Measurements from ENCODE around the gene INO80E. TPM values are rescaled to one million over a fixed set of nuclear protein-coding genes. Genes with fewer than 3 reads are reported as not detected.

INO80E gene
- total RNA-seq, 1 experiment from 2014 or later, result 94.1 TPM

DNA sequence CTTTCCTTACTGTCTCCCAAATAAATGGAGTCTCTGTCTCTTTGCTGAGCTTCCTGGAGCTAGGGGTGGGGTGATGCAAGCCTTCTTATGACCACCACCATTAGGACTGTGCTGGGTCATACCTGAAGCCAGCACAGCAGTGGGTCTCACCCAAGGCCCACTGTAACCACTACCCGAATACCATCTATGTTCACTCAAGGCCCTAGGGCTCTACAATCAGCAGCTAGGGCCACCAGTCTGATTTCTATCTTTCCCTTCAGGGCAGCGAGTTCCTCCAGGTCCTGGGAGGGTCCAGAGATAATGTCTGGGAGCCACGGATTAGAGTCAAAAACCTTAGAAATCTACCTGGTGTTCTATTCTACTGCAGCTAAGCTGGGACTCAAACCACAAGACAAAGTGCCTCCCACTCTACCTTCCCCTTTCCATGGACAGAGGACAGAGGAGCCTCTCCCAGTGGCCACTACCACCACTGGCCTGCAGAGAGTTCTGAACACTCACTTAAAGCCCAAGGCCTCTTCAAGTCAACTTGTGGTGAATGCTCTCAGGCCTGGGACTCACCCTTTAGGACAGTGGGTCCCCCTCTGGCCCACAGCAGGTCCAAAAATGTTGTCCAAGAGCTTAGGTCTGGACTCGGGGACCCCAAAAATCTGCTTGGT is 45.1 kb upstream of the INO80E start:
- Histone ChIP-seq H2BK20ac (ENCODE audit: low read depth, low read length, poor library complexity, severe bottlenecking) (no peak overlapping the region), H4K5ac (ENCODE audit: insufficient read length, low read depth, low read length) (no peak overlapping the region), H2BK5ac (ENCODE audit: insufficient read length, low read length) (no peak overlapping the region), H2BK12ac (ENCODE audit: insufficient read length, low read depth, low read length) (no peak overlapping the region), H3K79me1 (ENCODE audit: insufficient read depth, low read depth, low read length, poor library complexity, severe bottlenecking) (no peaks in the 10 kb centered on the region), H3K79me2 (ENCODE audit: insufficient read depth, low read length) (no peaks in the 10 kb centered on the region), H3K18ac (ENCODE audit: insufficient read length, low read depth, low read length) (no peak overlapping the region), H3K9me3 (ENCODE audit: control insufficient read depth, low read depth, low read length) (no peaks in the 10 kb centered on the region), H3K9ac (ENCODE audit: extremely low read depth, insufficient read length, low read length) (no peak overlapping the region), H2AK5ac (ENCODE audit: insufficient read length, low read length) (no peak overlapping the region), H4K20me1 (ENCODE audit: control insufficient read depth, insufficient read depth, insufficient read length) (no peaks in the 10 kb centered on the region), H3K23ac (ENCODE audit: insufficient read length, low read depth, low read length) (no peak overlapping the region), H4K8ac (replicated peaks; ENCODE audit: insufficient read length, low read depth, low read length) (no peak overlapping the region), H3K27me3 (ENCODE audit: insufficient read depth, low read length) (no peaks in the 10 kb centered on the region), H3K27ac (ENCODE audit: insufficient read length, low read depth, low read length) (no peak overlapping the region), H3K14ac (ENCODE audit: insufficient read depth, low read length) (no peak overlapping the region), H2BK120ac (ENCODE audit: low read depth, low read length, poor library complexity, severe bottlenecking) (no peak overlapping the region), H4K91ac (ENCODE audit: insufficient read length, low read depth, low read length) (no peak overlapping the region), H3K23me2 (ENCODE audit: insufficient read length, low read depth, low read length, poor library complexity, severe bottlenecking) (no peaks in the 10 kb centered on the region), H3K4me2 (ENCODE audit: insufficient read depth, insufficient read length, low read length) (no peak overlapping the region), H3K56ac (ENCODE audit: insufficient read length, low read depth, low read length) (no peak overlapping the region), H3T11ph (ENCODE audit: low read length) (no peak overlapping the region), H3K4me1 (ENCODE audit: insufficient read depth, low read length) (peaks cover 4% of the 10 kb centered on the region; the same call in 1 of the 2 replicates), H2AFZ (ENCODE audit: low read length) (no peak overlapping the region), H2BK15ac (ENCODE audit: low read depth, low read length) (no peak overlapping the region), H3K4ac (ENCODE audit: low read depth, low read length) (no peak overlapping the region)
- Mint-ChIP-seq H3K4me3 (no peak overlapping the region), H3K4me1 (peaks cover 8 to 10% of the 10 kb centered on the region in 2 experiments; a peak in 3 of 4 replicates), H3K9me3 (no peaks in the 10 kb centered on the region), H3K36me3 (ENCODE audit: insufficient read depth in 1 of 3, low read depth in 3 of 3) (no peaks in the 10 kb centered on the region), H3K27me3 (ENCODE audit: low read depth) (no peaks in the 10 kb centered on the region), H3K27ac (no peak overlapping the region)
- DNase-seq, result no peak
- WGBS (ENCODE audit: extremely low coverage, insufficient read length, low lambda C conversion rate), result no CpG with 5 or more reads among the region's 4 CpGs
- TF ChIP-seq CTCF (conservative IDR thresholded peaks at IDR 0.05), result no peak
